Trophoblast cell (in vitro differentiated cells and primary cell): ENCODE results near the gene LDLRAD4.
A peak's percentile ranks its signal among the peaks of the same experiment; 100 is the strongest.

ENCODE experiments used
- DNase-seq, 2 donors: peaks; one replicate each; pipeline ENCODE4 v3.0.0-alpha.2; 2016
- H2AFZ ChIP-seq: 2 replicates; pipeline ENCODE4 v1.6.1; 2013; ENCODE audit warnings: low read length, moderate library complexity, mild to moderate bottlenecking; ENCODE audit not compliant: insufficient read depth, poor library complexity
- H2AK5ac ChIP-seq: 2 replicates; pipeline ENCODE4 v1.6.1; 2013; ENCODE audit warnings: mild to moderate bottlenecking, low read length
- H2BK120ac ChIP-seq: 2 replicates; pipeline ENCODE4 v1.6.1; 2013; ENCODE audit warnings: low read length, mild to moderate bottlenecking, moderate library complexity; ENCODE audit not compliant: insufficient read depth, poor library complexity
- H2BK12ac ChIP-seq: 2 replicates; pipeline ENCODE4 v1.6.1; 2013; ENCODE audit warnings: mild to moderate bottlenecking, low read length, moderate library complexity
- H2BK5ac ChIP-seq: 2 replicates; pipeline ENCODE4 v1.6.1; 2013; ENCODE audit warnings: low read length, low read depth, moderate library complexity, mild to moderate bottlenecking; ENCODE audit not compliant: poor library complexity
- H3K14ac ChIP-seq: 2 replicates; pipeline ENCODE4 v1.6.1; 2013; ENCODE audit warnings: mild to moderate bottlenecking, low read length
- H3K18ac ChIP-seq: 2 replicates; pipeline ENCODE4 v1.6.1; 2013; ENCODE audit warnings: mild to moderate bottlenecking, low read length
- H3K23ac ChIP-seq: 2 replicates; pipeline ENCODE4 v1.6.1; 2013; ENCODE audit warnings: low read length
- H3K27ac ChIP-seq: 2 replicates; pipeline ENCODE4 v1.5.1; 2013; ENCODE audit warnings: low read depth, mild to moderate bottlenecking, inconsistent platforms, low read length, moderate library complexity
- H3K27me3 ChIP-seq: 2 replicates; pipeline ENCODE4 v1.6.1; 2013; ENCODE audit warnings: inconsistent platforms, mild to moderate bottlenecking, low read length, moderate library complexity; ENCODE audit not compliant: insufficient read depth
- H3K36me3 ChIP-seq, 2 experiments: 1 replicate in 1 of 2; 2 replicates in 1 of 2; pipeline ENCODE4 v1.6.1; 2013; ENCODE audit warnings: low read length in 2 of 2, mild to moderate bottlenecking in 2 of 2, moderate library complexity in 1 of 2; ENCODE audit not compliant: insufficient read depth in 2 of 2, control insufficient read depth in 1 of 2
- H3K4ac ChIP-seq: 2 replicates; pipeline ENCODE4 v1.6.1; 2013; ENCODE audit warnings: low read depth, mild to moderate bottlenecking, low read length, moderate library complexity
- H3K4me1 ChIP-seq, 2 experiments: 1 replicate in 1 of 2; 2 replicates in 1 of 2; pipeline ENCODE4 v1.6.1; 2013; ENCODE audit warnings: low read length in 2 of 2, mild to moderate bottlenecking in 2 of 2, moderate library complexity in 1 of 2; ENCODE audit not compliant: insufficient read depth in 2 of 2, control insufficient read depth in 1 of 2
- H3K4me2 ChIP-seq: 2 replicates; pipeline ENCODE4 v1.6.1; 2013; ENCODE audit warnings: inconsistent platforms, mild to moderate bottlenecking, low read length, moderate library complexity
- H3K4me3 ChIP-seq: 2 replicates; pipeline ENCODE4 v1.5.1; 2013; ENCODE audit warnings: mild to moderate bottlenecking, low read depth, low read length, inconsistent platforms
- H3K79me1 ChIP-seq: one replicate; pipeline ENCODE4 v1.6.1; 2013; ENCODE audit warnings: low read length
- H3K79me2 ChIP-seq: 2 replicates; pipeline ENCODE4 v1.6.1; 2013; ENCODE audit warnings: low read length, mild to moderate bottlenecking; ENCODE audit not compliant: control insufficient read depth, insufficient read depth, poor library complexity
- H3K9ac ChIP-seq: 2 replicates; pipeline ENCODE4 v1.6.1; 2013; ENCODE audit warnings: mild to moderate bottlenecking, low read length
- H3K9me3 ChIP-seq: 2 replicates; pipeline ENCODE4 v1.6.1; 2013; ENCODE audit warnings: low read depth, mild to moderate bottlenecking, control low read depth, inconsistent platforms, low read length; ENCODE audit not compliant: insufficient read depth
- H4K12ac ChIP-seq: 2 replicates; pipeline ENCODE4 v1.6.1; 2013; ENCODE audit warnings: low read depth, mild to moderate bottlenecking, low read length, moderate library complexity
- H4K8ac ChIP-seq: 2 replicates; pipeline ENCODE4 v1.6.1; 2013; ENCODE audit warnings: low read depth, mild to moderate bottlenecking, low read length, moderate library complexity
- H4K91ac ChIP-seq: one replicate; pipeline ENCODE4 v1.6.1; 2013; ENCODE audit warnings: low read depth, mild to moderate bottlenecking, low read length, moderate library complexity
- WGBS: extraction: QIAGEN DNeasy Blood & Tissue Kit; methylation state at CpG from one replicate; pipeline ENCODE4 v1.1.7; 2013; ENCODE audit warnings: missing lambda C conversion rate; ENCODE audit not compliant: insufficient read length, insufficient coverage; ENCODE audit errors: extremely low coverage; 5-methylcytosine and 5-hydroxymethylcytosine counted together

The LDLRAD4 gene

DNA sequence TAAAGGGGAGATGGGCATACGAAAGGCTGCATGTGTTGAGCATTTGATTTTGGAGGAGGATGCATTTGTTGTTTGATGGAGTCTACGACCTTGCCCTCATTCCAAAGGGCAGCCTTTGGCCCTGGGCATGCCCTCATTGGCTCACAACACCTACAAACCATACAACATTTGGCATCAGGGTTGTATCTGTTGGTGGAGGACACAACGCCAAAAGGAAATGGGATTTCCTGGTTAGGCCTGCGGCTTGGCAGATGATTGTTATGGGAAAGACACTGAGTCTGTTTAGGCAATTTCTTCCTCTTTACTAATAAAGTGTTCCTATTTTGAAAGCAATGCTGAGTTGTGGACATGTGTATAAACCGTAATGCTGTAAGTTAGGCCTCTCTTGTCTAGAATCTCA, 246.9 kb downstream of the LDLRAD4 start:
- Histone ChIP-seq H2BK12ac (no peak overlapping the region), H3K79me1 (no peaks in the 10 kb centered on the region), H3K9ac (no peak overlapping the region), H2AFZ (no peak overlapping the region), H2AK5ac (no peak overlapping the region), H3K4me1 (peaks cover 0 to 5% of the 10 kb centered on the region in 2 experiments), H2BK5ac (no peak overlapping the region), H4K8ac (no peak overlapping the region), H3K4ac (no peak overlapping the region), H3K4me2 (no peak overlapping the region), H3K36me3 (no peaks in the 10 kb centered on the region), H2BK120ac (no peak overlapping the region), H3K79me2 (no peaks in the 10 kb centered on the region), H3K27ac (no peak overlapping the region), H3K27me3 (no peaks in the 10 kb centered on the region), H3K9me3 (peaks cover 2% of the 10 kb centered on the region), H4K12ac (no peak overlapping the region), H3K4me3 (no peak overlapping the region), H4K91ac (no peak overlapping the region), H3K23ac (no peak overlapping the region), H3K14ac (no peak overlapping the region), H3K18ac (no peak overlapping the region)
- WGBS, result no CpG with 5 or more reads among the region's 5 CpGs
- DNase-seq, result no peak

DNA sequence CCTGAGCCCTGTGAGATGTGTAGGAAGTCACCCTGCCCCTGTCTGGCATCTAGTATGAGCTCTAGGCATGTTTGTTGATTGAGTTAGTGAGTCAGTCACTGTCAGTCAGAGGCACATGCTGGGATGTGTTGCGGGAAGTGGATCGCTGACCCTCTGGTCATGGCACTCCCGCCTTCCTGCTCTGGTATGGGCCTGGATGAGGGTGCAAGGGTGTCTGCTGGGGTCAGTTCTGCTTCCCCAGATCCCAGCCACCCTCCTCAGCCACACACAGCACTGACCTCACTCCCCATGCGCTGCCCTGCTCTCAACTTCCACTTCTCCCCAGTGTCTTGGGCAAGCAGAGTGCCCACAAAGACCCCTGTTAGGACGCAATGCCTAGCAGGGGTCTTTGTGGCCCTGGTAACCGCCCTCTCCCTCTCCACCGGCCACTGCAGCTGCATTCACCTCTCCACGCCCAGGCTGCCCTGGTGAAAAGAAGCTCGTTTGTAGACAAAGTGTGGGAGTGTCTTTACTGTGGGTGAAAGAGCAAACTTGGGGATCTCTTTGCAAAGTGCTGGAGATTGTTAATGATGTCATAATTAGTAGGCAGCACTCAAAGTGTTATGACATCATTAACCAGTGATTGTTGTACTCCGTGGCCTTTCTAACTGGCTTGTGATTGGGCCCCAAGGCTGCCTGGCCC, 252.1 kb downstream of the LDLRAD4 start:
- Histone ChIP-seq H4K91ac (no peak overlapping the region), H3K14ac (no peak overlapping the region), H4K8ac (no peak overlapping the region), H3K4me2 (no peak overlapping the region), H3K4me3 (no peak overlapping the region), H3K23ac (no peak overlapping the region), H3K4ac (no peak overlapping the region), H2AFZ (no peak overlapping the region), H3K18ac (no peak overlapping the region), H3K9ac (no peak overlapping the region), H3K79me1 (no peaks in the 10 kb centered on the region), H4K12ac (no peak overlapping the region), H3K79me2 (no peaks in the 10 kb centered on the region), H3K27ac (no peak overlapping the region), H3K4me1 (peaks cover 9 to 15% of the 10 kb centered on the region in 2 experiments), H2AK5ac (no peak overlapping the region), H3K27me3 (no peaks in the 10 kb centered on the region), H2BK12ac (no peak overlapping the region), H2BK120ac (no peak overlapping the region), H2BK5ac (no peak overlapping the region), H3K9me3 (peaks cover 3% of the 10 kb centered on the region), H3K36me3 (peaks cover 0 to 1% of the 10 kb centered on the region in 2 experiments)
- peak in 1 of 2 donors; percentile 23 for DNase-seq
- WGBS, result no CpG with 5 or more reads among the region's 10 CpGs

- no CpG with 5 or more reads among the region's 17 CpGs for WGBS
- H2BK120ac ChIP-seq, result no peak overlapping the region
Measured at GRCh38 chr18:13471198-13471845, 252.8 kb downstream of the LDLRAD4 start.

GRCh38 chr18:13471971-13472628, 253.5 kb downstream of the LDLRAD4 start:
- H3K9ac ChIP-seq, result no peak overlapping the region
- no CpG with 5 or more reads among the region's 17 CpGs for WGBS

More at GRCh38 chr18:13471198-13471845, 252.8 kb downstream of the LDLRAD4 start:
- Histone ChIP-seq H3K4me3 (no peak overlapping the region), H4K91ac (no peak overlapping the region), H3K27me3 (no peaks in the 10 kb centered on the region), H3K23ac (no peak overlapping the region), H3K79me1 (no peaks in the 10 kb centered on the region), H4K12ac (no peak overlapping the region), H2AFZ (no peak overlapping the region), H3K18ac (no peak overlapping the region), H3K4me1 (peaks cover 9 to 17% of the 10 kb centered on the region in 2 experiments), H2BK5ac (no peak overlapping the region), H3K27ac (no peak overlapping the region), H3K14ac (no peak overlapping the region), H3K9ac (no peak overlapping the region), H3K4ac (no peak overlapping the region), H3K36me3 (peaks cover 0 to 1% of the 10 kb centered on the region in 2 experiments), H3K9me3 (peaks cover 3% of the 10 kb centered on the region), H3K4me2 (no peak overlapping the region), H2AK5ac (no peak overlapping the region), H4K8ac (no peak overlapping the region), H2BK12ac (no peak overlapping the region), H3K79me2 (no peaks in the 10 kb centered on the region)
- DNase-seq, result no peak

More at GRCh38 chr18:13471971-13472628, 253.5 kb downstream of the LDLRAD4 start:
- no peak overlapping the region for H3K27ac ChIP-seq
- no peak overlapping the region for H4K12ac ChIP-seq
- no peak overlapping the region for H2BK120ac ChIP-seq
- no peaks in the 10 kb centered on the region for H3K27me3 ChIP-seq
- H3K4me3 ChIP-seq, result no peak overlapping the region
- peaks cover 3% of the 10 kb centered on the region for H3K9me3 ChIP-seq
- H3K18ac ChIP-seq, result no peak overlapping the region
- peak overlapping the region; percentile 28 for H4K8ac ChIP-seq
- H2BK12ac ChIP-seq, result peak overlapping the region; percentile 26
- peaks cover 9 to 17% of the 10 kb centered on the region in 2 experiments for H3K4me1 ChIP-seq
- DNase-seq, result no peak
- no peak overlapping the region for H2AK5ac ChIP-seq
- H3K23ac ChIP-seq, result no peak overlapping the region
- H2BK5ac ChIP-seq, result no peak overlapping the region
- H3K79me1 ChIP-seq, result no peaks in the 10 kb centered on the region
- no peak overlapping the region for H2AFZ ChIP-seq
- peak overlapping the region; percentile 26 for H3K14ac ChIP-seq
- H3K4ac ChIP-seq, result no peak overlapping the region
- peaks cover 0 to 1% of the 10 kb centered on the region in 2 experiments for H3K36me3 ChIP-seq
- H3K4me2 ChIP-seq, result no peak overlapping the region
- H4K91ac ChIP-seq, result no peak overlapping the region
- no peaks in the 10 kb centered on the region for H3K79me2 ChIP-seq
